ENCODE data around the gene HS3ST5. TPM values are rescaled to one million over a fixed set of nuclear protein-coding genes. Genes with fewer than 3 reads are reported as not detected.

HS3ST5 gene
- total and polyA plus RNA-seq, 2 experiments from 2014 or later = not detected

DNA sequence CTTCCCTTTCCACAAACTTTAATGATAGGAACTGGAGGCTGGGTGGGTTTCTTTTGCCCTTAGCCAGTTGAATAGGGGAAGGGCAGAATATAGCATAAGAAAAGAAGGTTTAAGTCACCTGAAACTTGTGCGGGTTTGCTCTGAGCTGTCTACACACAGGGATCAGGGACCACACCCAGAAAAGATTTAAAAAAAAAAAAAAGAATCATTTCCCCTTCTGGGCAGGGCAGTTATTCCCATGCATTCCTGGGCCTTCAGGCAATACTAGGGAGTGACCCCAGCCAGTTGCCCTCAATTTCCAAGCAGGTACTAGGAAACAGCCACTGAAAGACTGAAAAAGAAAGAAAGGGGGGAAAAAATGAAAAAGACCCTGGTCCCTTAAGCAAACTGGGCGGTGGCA, 332.3 kb downstream of the HS3ST5 start:
- WGBS, 2 experiments (ENCODE audit: low coverage in 1 of 2, low lambda C conversion rate in 2 of 2, missing lambda C conversion rate in 2 of 2) = 67 to 73% methylated on average over 2 of the region's 2 CpGs
- no peaks in the 10 kb centered on the region for H3K9me3 ChIP-seq (ENCODE audit: low read depth)
- H3K27ac ChIP-seq = no peak overlapping the region
- no peaks in the 10 kb centered on the region for H3K9me2 ChIP-seq (ENCODE audit: insufficient read depth)
- H3K9ac ChIP-seq = no peak overlapping the region
- no peaks in the 10 kb centered on the region for H3K79me2 ChIP-seq (ENCODE audit: insufficient read depth)
- in situ Hi-C loops (cut with MboI) = no loop called here
- no peak overlapping the region for H2AFZ ChIP-seq
- no peak overlapping the region for H3K4me2 ChIP-seq (ENCODE audit: unreplicated experiment)
- H3K4me3 ChIP-seq = no peak overlapping the region
- no peaks in the 10 kb centered on the region for H3K27me3 ChIP-seq (replicated peaks; ENCODE audit: insufficient read depth)
- DNase-seq = no peak
- TF ChIP-seq EZH2phosphoT487 (IDR thresholded peaks at IDR 0.05; ENCODE audit: insufficient read depth, low read depth) = no peak
- TF ChIP-seq EZH2 (IDR thresholded peaks at IDR 0.05; ENCODE audit: insufficient read depth, poor library complexity, severe bottlenecking) = no peak
- no peaks in the 10 kb centered on the region for H3K4me1 ChIP-seq (ENCODE audit: insufficient read depth)
- no peaks in the 10 kb centered on the region for H3F3A ChIP-seq (ENCODE audit: insufficient read depth)
- H4K20me1 ChIP-seq (ENCODE audit: insufficient read depth) = no peaks in the 10 kb centered on the region
- no peaks in the 10 kb centered on the region for H3K36me3 ChIP-seq (ENCODE audit: low read depth)

DNA sequence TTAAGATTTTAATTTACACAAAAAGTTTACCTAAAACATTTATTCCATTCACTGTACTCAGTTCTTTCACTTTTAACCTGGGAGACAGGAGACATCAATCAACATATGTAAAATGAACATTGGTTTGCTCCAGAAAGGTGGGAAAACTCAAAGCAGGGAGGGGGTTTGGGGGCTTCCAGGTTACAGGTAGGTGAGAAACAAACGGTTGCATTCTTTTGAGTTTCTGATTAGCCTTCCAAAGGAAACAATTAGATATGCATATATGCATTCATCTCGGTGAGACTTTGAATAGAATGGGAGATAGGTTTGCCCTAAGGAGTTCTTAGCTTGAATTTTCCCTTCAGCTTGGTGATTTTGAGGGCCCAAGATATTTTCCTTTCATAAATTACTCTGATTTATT, 333.6 kb downstream of the HS3ST5 start:
- no peaks in the 10 kb centered on the region for H3K79me2 ChIP-seq (ENCODE audit: insufficient read depth)
- H3K4me1 ChIP-seq (ENCODE audit: insufficient read depth) = no peaks in the 10 kb centered on the region
- no peaks in the 10 kb centered on the region for H3F3A ChIP-seq (ENCODE audit: insufficient read depth)
- H3K9me3 ChIP-seq (ENCODE audit: low read depth) = no peaks in the 10 kb centered on the region
- no peak overlapping the region for H3K4me2 ChIP-seq (ENCODE audit: unreplicated experiment)
- no peak overlapping the region for H3K27ac ChIP-seq
- DNase-seq = no peak
- 51 to 58% methylated on average over 2 of the region's 2 CpGs for WGBS, 2 experiments (ENCODE audit: low coverage in 1 of 2, low lambda C conversion rate in 2 of 2, missing lambda C conversion rate in 2 of 2)
- no peak for TF ChIP-seq EZH2 (IDR thresholded peaks at IDR 0.05; ENCODE audit: insufficient read depth, poor library complexity, severe bottlenecking)
- TF ChIP-seq EZH2phosphoT487 (IDR thresholded peaks at IDR 0.05; ENCODE audit: insufficient read depth, low read depth) = no peak
- no peaks in the 10 kb centered on the region for H3K36me3 ChIP-seq (ENCODE audit: low read depth)
- in situ Hi-C loops (cut with MboI) = no loop called here
- H4K20me1 ChIP-seq (ENCODE audit: insufficient read depth) = no peaks in the 10 kb centered on the region
- H3K4me3 ChIP-seq = no peak overlapping the region
- no peak overlapping the region for H3K9ac ChIP-seq
- no peaks in the 10 kb centered on the region for H3K27me3 ChIP-seq (replicated peaks; ENCODE audit: insufficient read depth)
- no peaks in the 10 kb centered on the region for H3K9me2 ChIP-seq (ENCODE audit: insufficient read depth)
- H2AFZ ChIP-seq = no peak overlapping the region

DNA sequence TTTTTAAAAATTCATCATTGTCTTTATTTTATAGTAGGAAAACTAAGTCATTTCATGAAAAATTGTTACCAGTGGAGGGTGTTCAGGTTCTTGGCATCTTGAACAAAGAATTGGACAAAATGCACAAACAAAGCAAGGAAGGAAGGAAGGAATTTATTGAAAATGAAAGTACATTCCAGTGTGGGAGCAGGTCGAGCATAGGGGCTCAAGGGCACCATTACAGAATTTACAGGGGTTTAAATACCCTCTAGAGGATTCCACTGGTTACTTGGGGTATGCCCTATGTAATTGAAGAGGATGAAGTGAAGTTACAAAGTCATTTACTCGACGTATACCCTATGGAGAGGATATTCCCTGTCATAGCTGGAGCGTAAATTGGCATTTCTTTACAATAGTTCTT, 334.5 kb downstream of the HS3ST5 start:
- no peak overlapping the region for H3K9ac ChIP-seq

DNA sequence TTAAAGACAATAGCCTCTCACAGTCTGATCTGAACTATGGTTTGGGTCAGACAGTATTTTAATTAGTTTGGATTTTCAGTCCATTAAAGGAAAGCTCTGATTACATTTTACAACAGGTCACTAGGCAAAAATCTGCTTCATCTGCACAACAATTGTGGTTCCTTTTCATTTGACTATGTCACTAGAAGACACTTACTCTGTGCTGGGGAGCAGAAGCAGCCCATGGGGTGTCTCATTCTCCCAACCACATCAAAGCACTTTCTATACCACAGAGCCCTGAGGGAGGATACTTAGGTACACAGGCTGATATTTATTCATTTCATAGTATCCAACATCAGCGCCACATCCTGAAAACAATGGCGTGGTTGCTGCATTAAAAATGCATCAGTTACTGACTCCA, 335.3 kb downstream of the HS3ST5 start:
- 94 to 96% methylated on average over 2 of the region's 2 CpGs for WGBS, 2 experiments (ENCODE audit: low coverage in 1 of 2, low lambda C conversion rate in 2 of 2, missing lambda C conversion rate in 2 of 2)
- TF ChIP-seq EZH2 (IDR thresholded peaks at IDR 0.05; ENCODE audit: insufficient read depth, poor library complexity, severe bottlenecking) (no peak), EZH2phosphoT487 (IDR thresholded peaks at IDR 0.05; ENCODE audit: insufficient read depth, low read depth) (no peak)
- Histone ChIP-seq H3K27me3 (replicated peaks; ENCODE audit: insufficient read depth) (no peaks in the 10 kb centered on the region), H3K27ac (no peak overlapping the region), H4K20me1 (ENCODE audit: insufficient read depth) (no peaks in the 10 kb centered on the region), H3K9ac (no peak overlapping the region), H3F3A (ENCODE audit: insufficient read depth) (no peaks in the 10 kb centered on the region), H3K36me3 (ENCODE audit: low read depth) (no peaks in the 10 kb centered on the region), H2AFZ (no peak overlapping the region), H3K4me2 (ENCODE audit: unreplicated experiment) (no peak overlapping the region), H3K79me2 (ENCODE audit: insufficient read depth) (no peaks in the 10 kb centered on the region), H3K9me3 (ENCODE audit: low read depth) (no peaks in the 10 kb centered on the region), H3K4me3 (no peak overlapping the region), H3K4me1 (ENCODE audit: insufficient read depth) (no peaks in the 10 kb centered on the region), H3K9me2 (ENCODE audit: insufficient read depth) (no peaks in the 10 kb centered on the region)
- in situ Hi-C loops (cut with MboI) = no loop called here
- DNase-seq = no peak

More for the DNA sequence above, 334.5 kb downstream of the HS3ST5 start:
- H3F3A ChIP-seq (ENCODE audit: insufficient read depth) = no peaks in the 10 kb centered on the region
- peak overlapping the region; percentile 50 for H2AFZ ChIP-seq
- H3K4me1 ChIP-seq (ENCODE audit: insufficient read depth) = no peaks in the 10 kb centered on the region
- H3K4me2 ChIP-seq (ENCODE audit: unreplicated experiment) = no peak overlapping the region
- no peaks in the 10 kb centered on the region for H3K79me2 ChIP-seq (ENCODE audit: insufficient read depth)
- no peaks in the 10 kb centered on the region for H3K9me3 ChIP-seq (ENCODE audit: low read depth)
- DNase-seq = no peak
- no peaks in the 10 kb centered on the region for H4K20me1 ChIP-seq (ENCODE audit: insufficient read depth)
- H3K36me3 ChIP-seq (ENCODE audit: low read depth) = no peaks in the 10 kb centered on the region
- no peaks in the 10 kb centered on the region for H3K27me3 ChIP-seq (replicated peaks; ENCODE audit: insufficient read depth)
- peak overlapping the region; percentile 38; the same call in 1 of the 2 replicates for H3K4me3 ChIP-seq
- 72 to 74% methylated on average over 4 of the region's 4 CpGs for WGBS, 2 experiments (ENCODE audit: low coverage in 1 of 2, low lambda C conversion rate in 2 of 2, missing lambda C conversion rate in 2 of 2)
- no peaks in the 10 kb centered on the region for H3K9me2 ChIP-seq (ENCODE audit: insufficient read depth)
- in situ Hi-C loops (cut with MboI) = no loop called here
- TF ChIP-seq EZH2phosphoT487 (IDR thresholded peaks at IDR 0.05; ENCODE audit: insufficient read depth, low read depth) (no peak), EZH2 (IDR thresholded peaks at IDR 0.05; ENCODE audit: insufficient read depth, poor library complexity, severe bottlenecking) (no peak)
- no peak overlapping the region for H3K27ac ChIP-seq

Small RNA genes within 50 kb of the gene (small RNA-seq; reads per million reads assigned to genes)
- not detected for gene RNA5SP213 (ENCODE audit: low read depth, low replicate concordance)

Measured in GM23248 (cell line).